Measurements from ENCODE around the gene GSTM2. TPM values are rescaled to one million over a fixed set of nuclear protein-coding genes. Genes with fewer than 3 reads are reported as not detected.
A peak's percentile ranks its signal among the peaks of the same experiment; 100 is the strongest.

The GSTM2 gene
- total and polyA plus RNA-seq, 7 donors, result 35.5 to 175 (median 61.8) TPM

DNA sequence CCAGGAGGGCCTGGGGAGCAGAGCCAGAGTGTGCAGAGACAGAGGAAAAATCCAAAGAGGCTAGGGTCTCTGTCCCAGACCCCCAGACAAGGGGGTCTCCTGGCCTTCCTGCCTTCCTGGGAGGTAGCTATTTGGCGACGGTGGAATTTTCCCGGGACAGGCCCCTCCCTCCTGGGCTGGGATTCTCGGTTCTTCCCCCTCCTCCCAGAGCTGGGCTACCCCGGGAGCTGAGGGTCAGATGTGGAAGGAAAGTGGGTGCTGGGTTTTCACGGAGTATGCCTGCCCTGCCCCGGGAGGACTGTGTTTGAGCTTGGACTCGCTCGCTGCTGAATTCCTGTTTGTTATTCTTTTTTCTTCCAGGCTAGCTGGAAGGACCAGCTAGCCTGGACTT lies 47.5 kb upstream of the GSTM2 start:
- H3K4me1 ChIP-seq, result peaks cover 11% of the 10 kb centered on the region
- TF ChIP-seq, protein P1, sequence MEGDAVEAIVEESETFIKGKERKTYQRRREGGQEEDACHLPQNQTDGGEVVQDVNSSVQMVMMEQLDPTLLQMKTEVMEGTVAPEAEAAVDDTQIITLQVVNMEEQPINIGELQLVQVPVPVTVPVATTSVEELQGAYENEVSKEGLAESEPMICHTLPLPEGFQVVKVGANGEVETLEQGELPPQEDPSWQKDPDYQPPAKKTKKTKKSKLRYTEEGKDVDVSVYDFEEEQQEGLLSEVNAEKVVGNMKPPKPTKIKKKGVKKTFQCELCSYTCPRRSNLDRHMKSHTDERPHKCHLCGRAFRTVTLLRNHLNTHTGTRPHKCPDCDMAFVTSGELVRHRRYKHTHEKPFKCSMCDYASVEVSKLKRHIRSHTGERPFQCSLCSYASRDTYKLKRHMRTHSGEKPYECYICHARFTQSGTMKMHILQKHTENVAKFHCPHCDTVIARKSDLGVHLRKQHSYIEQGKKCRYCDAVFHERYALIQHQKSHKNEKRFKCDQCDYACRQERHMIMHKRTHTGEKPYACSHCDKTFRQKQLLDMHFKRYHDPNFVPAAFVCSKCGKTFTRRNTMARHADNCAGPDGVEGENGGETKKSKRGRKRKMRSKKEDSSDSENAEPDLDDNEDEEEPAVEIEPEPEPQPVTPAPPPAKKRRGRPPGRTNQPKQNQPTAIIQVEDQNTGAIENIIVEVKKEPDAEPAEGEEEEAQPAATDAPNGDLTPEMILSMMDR (IDR thresholded peaks at IDR 0.05), result no peak
- no peaks in the 10 kb centered on the region for H3K36me3 ChIP-seq (ENCODE audit: insufficient read depth in 1 of 2, low read depth in 1 of 2)
- H3K27ac ChIP-seq, result peak overlapping the region; percentile 70
- 1 to 4% (median 1%) methylated on average over 7 to 9 of the region's 9 CpGs for WGBS, 3 donors
- intact Hi-C loops (cut with DNase I), result no loop called here
- peak; percentile 14 to 58 (median 38) for ATAC-seq
- peak overlapping the region; percentile 78 for H3K4me3 ChIP-seq
- peaks cover 0 to 4% (median 1%) of the 10 kb centered on the region in 3 donors for H3K27me3 ChIP-seq (ENCODE audit: insufficient read depth in 3 of 3, low read length in 2 of 3)
- H3K9me3 ChIP-seq, result no peaks in the 10 kb centered on the region
- DNase-seq, result peak in 1 of 2 donors; percentile 66

DNA sequence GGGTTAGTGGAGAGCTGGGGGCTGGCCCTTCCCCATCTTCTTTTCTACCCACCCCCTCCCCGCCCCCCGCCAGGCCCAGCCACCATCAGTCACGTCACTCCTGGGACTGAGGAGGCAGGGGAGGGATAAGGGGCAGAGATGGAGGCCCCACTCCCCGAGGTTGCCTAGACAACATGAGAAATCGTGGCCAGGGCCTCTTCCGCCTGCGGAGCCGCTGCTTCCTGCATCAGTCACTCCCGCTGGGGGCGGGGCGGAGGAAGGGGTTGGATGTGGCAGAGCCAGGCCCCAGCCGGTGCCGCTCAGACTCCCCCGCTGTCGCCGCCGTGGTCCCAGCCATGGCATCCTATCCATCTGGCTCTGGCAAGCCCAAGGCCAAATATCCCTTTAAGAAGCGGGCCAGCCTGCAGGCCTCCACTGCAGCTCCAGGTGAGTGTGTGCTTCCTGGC lies 47.0 kb upstream of the GSTM2 start:
- DNase-seq (peak; percentile 94), ATAC-seq (peak; percentile 48 to 67 (median 56))
- intact Hi-C loops (cut with DNase I), result no loop called here
- Histone ChIP-seq H3K27ac (peak overlapping the region; percentile 70), H3K36me3 (ENCODE audit: insufficient read depth in 1 of 2, low read depth in 1 of 2) (no peaks in the 10 kb centered on the region), H3K9me3 (no peaks in the 10 kb centered on the region), H3K27me3 (ENCODE audit: insufficient read depth in 3 of 3, low read length in 2 of 3) (peaks cover 0 to 4% (median 1%) of the 10 kb centered on the region in 3 donors), H3K4me3 (peak overlapping the region; percentile 78), H3K4me1 (peaks cover 11% of the 10 kb centered on the region)
- WGBS, 3 donors, result 6 to 12% (median 9%) methylated on average over 17 to 18 of the region's 18 CpGs
- TF ChIP-seq, protein P1 (IDR thresholded peaks at IDR 0.05), result no peak

DNA sequence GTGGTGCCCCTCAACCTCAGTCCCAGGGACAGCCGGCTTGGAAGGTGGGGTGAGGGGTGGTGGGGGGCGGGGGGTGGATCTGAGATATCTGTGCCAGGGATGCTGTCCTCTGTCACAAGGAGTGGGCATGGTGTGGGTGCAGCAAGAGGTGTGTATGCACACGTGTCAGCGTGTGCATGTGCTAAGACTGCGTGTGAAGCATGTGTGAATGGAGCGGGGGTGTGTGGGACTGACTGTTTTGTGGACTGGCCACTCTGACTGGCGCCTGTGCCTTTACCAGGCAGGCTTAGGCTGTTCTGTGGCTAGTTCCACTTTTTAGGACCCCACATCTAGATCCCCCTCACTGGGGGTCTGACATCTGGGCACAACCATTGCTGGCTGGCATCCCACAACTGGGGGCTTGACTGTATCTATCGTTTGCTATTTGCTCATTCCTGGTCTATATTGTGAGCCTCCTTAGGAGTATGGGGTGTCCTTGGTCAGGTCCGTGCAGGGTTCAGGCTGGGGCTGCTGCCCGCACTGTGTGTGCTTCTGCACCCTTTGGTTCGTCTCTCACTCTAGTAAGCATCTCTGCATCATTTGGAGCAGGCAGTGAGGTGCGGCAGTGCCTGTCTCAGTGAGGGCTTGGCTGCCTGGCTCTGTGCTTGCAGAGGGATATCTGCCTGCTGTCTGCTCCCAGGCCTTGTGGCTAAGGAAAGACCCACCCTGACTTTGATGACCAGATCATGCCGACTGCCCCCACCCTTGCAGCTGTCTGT lies 46.3 kb upstream of the GSTM2 start:
- ATAC-seq (no peak), DNase-seq (peak in 1 of 2 donors; percentile 32)
- 46 to 51% (median 48%) methylated on average over 13 of the region's 13 CpGs for WGBS, 3 donors
- TF ChIP-seq, protein P1 (IDR thresholded peaks at IDR 0.05), result no peak
- H3K4me3 ChIP-seq, result peak overlapping the region; percentile 78
- H3K36me3 ChIP-seq (ENCODE audit: insufficient read depth in 1 of 2, low read depth in 1 of 2), result peaks cover 0 to under 1% of the 10 kb centered on the region in 2 donors
- peaks cover 0 to 4% (median 1%) of the 10 kb centered on the region in 3 donors for H3K27me3 ChIP-seq (ENCODE audit: insufficient read depth in 3 of 3, low read length in 2 of 3)
- no peak overlapping the region for H3K27ac ChIP-seq
- H3K9me3 ChIP-seq, result no peaks in the 10 kb centered on the region
- intact Hi-C loops (cut with DNase I), result no loop called here
- H3K4me1 ChIP-seq, result peaks cover 11% of the 10 kb centered on the region

DNA sequence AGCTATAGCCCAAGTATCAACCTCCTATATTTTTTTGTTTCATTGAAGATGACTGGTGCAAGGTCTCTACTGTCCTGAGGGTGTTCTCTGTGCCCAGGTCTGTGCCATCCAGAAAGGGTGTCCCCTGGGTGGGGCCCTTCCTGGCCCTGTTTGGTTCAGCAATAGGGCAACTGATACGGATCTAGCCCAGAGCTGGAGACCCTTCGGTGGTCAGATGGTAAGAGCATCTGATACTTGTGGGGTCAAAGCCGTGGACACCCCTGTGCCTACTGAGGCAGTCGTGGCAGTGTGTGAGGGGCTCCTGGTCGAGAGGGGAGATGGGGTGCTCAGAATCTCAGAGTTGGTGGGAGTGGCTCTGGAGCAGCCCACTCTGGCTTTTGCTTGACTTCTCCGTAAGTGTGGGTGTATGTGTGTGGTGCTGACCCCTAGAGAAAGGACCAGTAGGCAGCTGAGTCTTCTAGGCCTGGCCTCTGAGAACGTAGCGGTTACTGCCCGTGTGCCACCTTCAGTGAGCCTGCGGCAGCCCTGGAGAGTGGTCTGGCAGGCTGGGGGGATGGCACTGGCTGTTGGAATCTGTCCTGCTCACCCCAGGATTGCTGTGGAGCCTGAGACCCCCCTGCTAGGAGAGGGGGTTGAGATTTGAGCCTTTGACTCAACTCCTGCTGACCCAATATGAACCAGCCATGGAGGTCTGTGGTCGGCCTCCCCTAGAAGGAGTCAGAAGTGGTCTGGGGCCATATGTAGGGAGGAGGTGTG lies 45.5 kb upstream of the GSTM2 start:
- TF ChIP-seq, protein P1 (IDR thresholded peaks at IDR 0.05), result no peak
- ATAC-seq (no peak), DNase-seq (peak in 1 of 2 donors; percentile 37)
- Histone ChIP-seq H3K36me3 (ENCODE audit: insufficient read depth in 1 of 2, low read depth in 1 of 2) (peaks cover 0 to 8% of the 10 kb centered on the region in 2 donors), H3K27ac (no peak overlapping the region), H3K27me3 (ENCODE audit: insufficient read depth in 3 of 3, low read length in 2 of 3) (peaks cover 0 to 4% (median 1%) of the 10 kb centered on the region in 3 donors), H3K4me1 (peaks cover 11% of the 10 kb centered on the region), H3K4me3 (no peak overlapping the region), H3K9me3 (no peaks in the 10 kb centered on the region)
- 80 to 89% (median 85%) methylated on average over 11 of the region's 11 CpGs for WGBS, 3 donors
- intact Hi-C loops (cut with DNase I), result no loop called here

Data from psoas muscle (tissue), 8 donors.